GM13976 (cell line): ENCODE data around the gene ZSCAN25.
"Not testable (repeated sequence)": the region's sequence is repeated elsewhere in the genome, so short reads cannot be mapped to it uniquely, and the experiment has no call there.

Experiments used
- DNase-seq: peaks from one replicate; pipeline ENCODE4 v3.0.0; 2012; ENCODE audit warnings: low spot score
- in situ Hi-C: fragments of 300-500 bp; cut with MboI; formaldehyde crosslinking; loops from one replicate; pipeline ENCODE4 v1.12.0; 2022; ENCODE audit warnings: low sequenced_read_pairs, mixed read lengths, inconsistent platforms; ENCODE audit not compliant: unreplicated experiment
- TF ChIP-seq, protein P1 (sequence below): IDR thresholded peaks from 2 replicates; pipeline ENCODE4 v1.5.1; 2012; ENCODE audit warnings: borderline replicate concordance, mild to moderate bottlenecking; ENCODE audit not compliant: insufficient read depth; ENCODE audit errors: extremely low read depth, missing control alignments, control extremely low read depth

Gene ZSCAN25

DNA sequence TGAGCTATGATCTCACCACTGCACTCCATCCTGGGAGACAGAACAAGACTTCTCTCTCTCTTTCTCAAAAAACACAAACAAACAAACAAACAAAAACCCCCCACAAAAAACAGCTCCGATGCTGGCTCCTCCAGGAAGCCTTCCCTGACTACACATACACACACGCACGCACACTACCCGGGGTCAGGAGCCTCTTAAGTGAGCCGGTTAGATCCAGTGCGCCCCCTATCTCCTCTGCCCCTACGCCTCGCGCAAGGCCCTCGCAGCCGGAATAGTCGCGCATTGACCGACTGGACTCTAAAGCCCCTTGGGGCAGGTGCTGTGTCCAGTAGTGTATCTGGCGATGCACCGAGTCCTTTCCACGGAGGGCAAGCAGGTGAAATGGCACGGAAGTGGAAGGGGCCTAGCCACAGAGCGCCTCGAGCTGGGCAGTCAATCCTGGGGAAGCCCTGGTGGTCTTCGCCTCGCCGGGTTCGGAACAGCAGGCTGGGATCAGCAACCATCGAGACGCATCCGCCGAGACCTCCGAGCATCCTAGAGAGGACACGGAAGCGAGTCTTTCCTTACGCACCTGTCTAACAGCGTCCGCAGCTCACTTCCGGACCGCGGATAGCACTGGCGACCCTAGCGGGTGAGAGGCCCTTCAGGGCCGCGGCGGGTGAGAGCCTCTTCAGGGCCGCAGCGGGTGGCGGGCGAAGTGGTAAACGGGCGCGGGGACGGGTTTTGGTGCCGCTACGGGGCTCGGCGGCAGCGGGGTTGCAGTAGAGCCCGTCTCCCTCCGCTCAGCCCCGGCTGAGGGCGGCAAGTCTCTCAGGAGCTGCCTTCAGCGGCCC lies at the start of gene ZSCAN25:
Gene ZSCAN25, plus strand, starts transcription at position 588 of the 833 bp plus-strand sequence. CDS start 2,661 bp downstream, outside the sequence.
- TF ChIP-seq, protein P1, sequence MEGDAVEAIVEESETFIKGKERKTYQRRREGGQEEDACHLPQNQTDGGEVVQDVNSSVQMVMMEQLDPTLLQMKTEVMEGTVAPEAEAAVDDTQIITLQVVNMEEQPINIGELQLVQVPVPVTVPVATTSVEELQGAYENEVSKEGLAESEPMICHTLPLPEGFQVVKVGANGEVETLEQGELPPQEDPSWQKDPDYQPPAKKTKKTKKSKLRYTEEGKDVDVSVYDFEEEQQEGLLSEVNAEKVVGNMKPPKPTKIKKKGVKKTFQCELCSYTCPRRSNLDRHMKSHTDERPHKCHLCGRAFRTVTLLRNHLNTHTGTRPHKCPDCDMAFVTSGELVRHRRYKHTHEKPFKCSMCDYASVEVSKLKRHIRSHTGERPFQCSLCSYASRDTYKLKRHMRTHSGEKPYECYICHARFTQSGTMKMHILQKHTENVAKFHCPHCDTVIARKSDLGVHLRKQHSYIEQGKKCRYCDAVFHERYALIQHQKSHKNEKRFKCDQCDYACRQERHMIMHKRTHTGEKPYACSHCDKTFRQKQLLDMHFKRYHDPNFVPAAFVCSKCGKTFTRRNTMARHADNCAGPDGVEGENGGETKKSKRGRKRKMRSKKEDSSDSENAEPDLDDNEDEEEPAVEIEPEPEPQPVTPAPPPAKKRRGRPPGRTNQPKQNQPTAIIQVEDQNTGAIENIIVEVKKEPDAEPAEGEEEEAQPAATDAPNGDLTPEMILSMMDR, result peak; percentile 53
- in situ Hi-C loops, result no loop called here
- peak; percentile 95 for DNase-seq

DNA sequence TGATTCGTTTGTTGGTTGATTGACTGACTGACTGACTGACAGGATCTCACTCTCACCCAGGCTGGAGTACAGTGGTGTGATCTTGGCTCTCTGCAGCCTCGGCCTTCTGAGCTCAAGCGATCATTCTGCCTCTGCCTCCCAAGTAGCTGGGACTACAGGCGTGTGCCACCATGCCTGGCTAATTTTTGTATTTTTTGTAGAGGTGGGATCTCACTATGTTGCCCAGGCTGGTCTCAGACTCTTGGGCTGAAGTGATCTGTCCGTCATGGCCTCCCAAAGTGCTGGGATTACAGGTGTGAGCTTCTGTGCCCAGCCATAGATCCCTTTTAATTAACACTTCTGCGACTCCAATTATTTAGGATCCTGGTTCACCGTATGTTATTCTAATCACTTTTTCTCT lies 48.0 kb upstream of the ZSCAN25 start:
- in situ Hi-C loops, result not testable (repeated sequence)

DNA sequence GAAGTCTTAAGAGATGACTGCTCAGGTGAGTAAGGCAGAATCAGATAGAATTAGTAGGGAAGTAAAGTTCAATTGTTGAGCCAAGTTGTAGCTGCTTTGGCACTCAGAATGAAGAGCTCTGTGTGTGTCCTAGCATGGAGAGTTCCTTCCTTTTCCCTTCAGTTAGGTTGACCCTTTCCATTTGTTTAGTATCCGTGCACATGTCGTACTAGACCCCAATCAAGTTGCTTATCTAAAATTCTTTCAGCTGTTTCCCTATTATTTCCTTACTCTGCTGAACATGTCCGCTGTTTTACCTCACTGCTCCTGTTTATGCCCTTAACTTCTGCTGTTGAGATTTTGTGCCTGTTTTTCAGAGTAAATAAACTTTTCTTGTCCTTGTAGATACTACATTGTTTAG lies 45.0 kb upstream of the ZSCAN25 start:
- in situ Hi-C loops, result no loop called here
- TF ChIP-seq, protein P1, result no peak
- no peak for DNase-seq

More for the DNA sequence above, 48.0 kb upstream of the ZSCAN25 start:
- not testable (repeated sequence) for DNase-seq

- TF ChIP-seq, protein P1, result no peak
- in situ Hi-C loops, result no loop called here
- no peak for DNase-seq
These were observed 43.5 kb upstream of the ZSCAN25 start for GRCh38 chr7:99573257-99573656.

- TF ChIP-seq, protein P1, result no peak
- no peak for DNase-seq
- in situ Hi-C loops, result no loop called here
These were observed 40.5 kb upstream of the ZSCAN25 start for GRCh38 chr7:99576251-99576650.

DNA sequence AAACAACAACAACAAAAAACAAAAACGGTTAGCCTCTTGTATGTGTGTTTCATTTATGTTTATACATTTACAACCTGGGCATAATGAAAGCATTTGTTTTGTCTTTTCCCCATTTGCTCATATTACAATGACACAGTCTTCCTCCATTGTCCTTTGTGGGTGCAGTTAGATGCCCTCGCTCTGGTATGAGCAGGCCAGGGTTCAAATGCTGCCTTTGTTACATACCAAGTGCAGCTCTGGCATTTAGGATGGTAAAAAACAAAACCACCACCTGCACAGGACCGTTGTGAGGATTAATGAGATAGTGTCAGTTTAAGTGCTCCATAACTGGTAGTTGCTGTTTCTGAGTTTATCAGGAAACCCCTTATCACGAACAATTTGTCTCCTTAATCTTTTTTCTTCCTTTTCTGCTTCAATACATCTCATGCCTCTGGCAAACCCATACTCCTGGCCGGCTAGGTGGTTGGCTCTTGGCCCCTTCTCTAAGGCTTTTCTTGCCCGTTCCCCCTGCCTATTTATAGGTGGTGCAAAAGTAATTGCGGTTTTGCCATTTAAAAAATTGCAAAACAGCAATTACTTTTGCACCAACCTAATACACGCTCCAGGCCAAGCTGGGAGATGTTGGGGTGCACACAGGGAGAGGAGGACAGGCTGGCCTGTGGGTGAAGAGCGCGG lies 37.3 kb upstream of the ZSCAN25 start:
- DNase-seq, result no peak
- in situ Hi-C loops, result no loop called here
- TF ChIP-seq, protein P1, result no peak

- peak; percentile 54 for DNase-seq
- in situ Hi-C loops, result no loop called here
- TF ChIP-seq, protein P1, result peak; percentile 32
These were observed 36.6 kb upstream of the ZSCAN25 start for GRCh38 chr7:99579956-99580777.

GRCh38 chr7:99580778-99581332 lies 35.9 kb upstream of the ZSCAN25 start:
- in situ Hi-C loops, result not testable (repeated sequence)

More at GRCh38 chr7:99580778-99581332, 35.9 kb upstream of the ZSCAN25 start:
- not testable (repeated sequence) for DNase-seq
